Fibroblast of villous mesenchyme (primary cell): Measurements from ENCODE around the gene CACNA1H. TPM values are rescaled to one million over a fixed set of nuclear protein-coding genes. Genes with fewer than 3 reads are reported as not detected.

Experiments
- total RNA-seq: library from RNA; depleted of rRNA; stranded (reverse); fragments of >200 nt; gene quantifications from 2 replicates; pipeline ENCODE4 v1.2.3, GENCODE V29; 2012

Gene CACNA1H
- total RNA-seq, 1 donor, result 11.7 TPM

Other genes with a start within 250 kb of the CACNA1H start
- gene LMF1, start 182.1 kb upstream of the CACNA1H start, total RNA-seq, result 13.0 and 15.8 TPM in 2 replicates
- under 0.01 TPM in 1 of 2 replicates, not detected in the other for gene SOX8, start 171.3 kb upstream of the CACNA1H start, total RNA-seq
- not detected in 2 replicates for gene SSTR5, start 80.4 kb upstream of the CACNA1H start, total RNA-seq
- gene C1QTNF8, start 56.9 kb upstream of the CACNA1H start, total RNA-seq, result not detected in 2 replicates
- gene TPSG1, start 72.2 kb downstream of the CACNA1H start, total RNA-seq, result not detected in 2 replicates
- gene TPSB2, start 77.1 kb downstream of the CACNA1H start, total RNA-seq, result not detected in 2 replicates
- not detected in 2 replicates for gene TPSAB1, start 87.6 kb downstream of the CACNA1H start, total RNA-seq
- not detected in 2 replicates for gene TPSD1, start 103.0 kb downstream of the CACNA1H start, total RNA-seq
- gene UBE2I, start 156.5 kb downstream of the CACNA1H start, total RNA-seq, result 44.9 and 46.4 TPM in 2 replicates
- gene BAIAP3, start 180.5 kb downstream of the CACNA1H start, total RNA-seq, result under 0.01 and 0.32 TPM in 2 replicates
- gene TSR3, start 198.8 kb downstream of the CACNA1H start, total RNA-seq, result 42.7 and 55.7 TPM in 2 replicates
- 25.1 and 26.3 TPM in 2 replicates for gene GNPTG, start 198.8 kb downstream of the CACNA1H start, total RNA-seq